ENCODE results near the gene IFNK.
"Not testable (repeated sequence)": the region's sequence is repeated elsewhere in the genome, so short reads cannot be mapped to it uniquely, and the experiment has no call there.

IFNK gene

GRCh38 chr9:27524236-27524635, at the start of gene IFNK:
Gene IFNK, plus strand, starts transcription at chr9:27524290. Its CDS starts 47 bp downstream, at chr9:27524337.
- no peak for DNase-seq

GRCh38 chr9:27474305-27474704, 49.8 kb upstream of the IFNK start:
- no peak for DNase-seq

DNA sequence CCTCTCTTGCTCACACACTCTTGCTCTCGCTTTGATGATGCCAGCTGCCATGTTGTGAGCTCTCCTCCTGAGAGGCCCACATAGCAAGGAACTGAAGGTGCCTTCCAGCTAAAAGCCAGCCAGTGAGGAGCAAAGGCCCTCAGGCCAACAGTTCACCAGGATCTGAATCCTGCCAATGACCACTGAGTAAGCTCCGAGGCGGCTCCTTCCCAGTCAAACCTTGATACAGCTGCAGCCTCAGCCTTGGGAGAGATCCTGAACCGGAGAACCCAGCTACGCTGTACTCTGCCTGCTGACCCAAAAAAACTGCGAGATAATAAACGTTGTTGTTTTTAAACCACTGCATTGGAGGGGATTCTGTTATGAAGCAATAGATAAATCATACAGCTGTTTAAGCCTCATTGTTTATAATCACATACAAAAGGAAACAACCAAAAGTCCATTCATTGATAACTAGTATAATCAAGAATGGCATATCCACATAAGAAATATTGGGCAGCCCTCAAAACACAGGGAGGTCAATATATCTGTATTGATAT, 49.0 kb upstream of the IFNK start:
- no peak for DNase-seq

DNA sequence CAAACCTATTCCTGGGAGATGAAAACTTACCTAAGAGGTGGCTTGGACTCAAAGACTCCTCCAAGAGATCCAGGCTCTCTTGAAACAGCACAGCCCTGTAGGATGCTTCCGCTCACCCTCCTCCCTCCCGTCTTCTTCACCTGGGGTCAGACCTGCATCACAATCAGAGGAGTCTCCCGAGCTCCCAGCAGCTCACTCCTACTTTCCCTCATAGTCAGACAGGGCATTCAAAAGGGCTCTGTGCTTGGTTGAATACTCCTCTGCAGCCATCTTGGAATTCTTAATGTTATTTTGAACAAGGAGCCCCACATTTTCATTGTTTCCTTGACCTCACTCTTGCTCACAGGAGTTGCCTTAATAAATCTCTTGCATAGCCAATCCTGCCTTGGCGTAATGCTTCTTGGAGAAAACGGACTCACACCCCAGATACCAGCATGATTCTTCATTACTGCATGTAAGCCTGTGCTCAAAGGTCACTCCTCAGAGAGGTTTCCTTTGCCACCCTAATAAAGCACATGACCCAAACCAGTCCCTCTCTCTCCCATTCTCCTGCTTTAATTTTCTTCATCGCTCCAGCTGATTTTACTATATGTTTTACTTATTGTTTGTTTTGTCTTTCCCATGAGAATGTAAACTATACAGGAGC, 47.1 kb upstream of the IFNK start:
- no peak for DNase-seq

DNA sequence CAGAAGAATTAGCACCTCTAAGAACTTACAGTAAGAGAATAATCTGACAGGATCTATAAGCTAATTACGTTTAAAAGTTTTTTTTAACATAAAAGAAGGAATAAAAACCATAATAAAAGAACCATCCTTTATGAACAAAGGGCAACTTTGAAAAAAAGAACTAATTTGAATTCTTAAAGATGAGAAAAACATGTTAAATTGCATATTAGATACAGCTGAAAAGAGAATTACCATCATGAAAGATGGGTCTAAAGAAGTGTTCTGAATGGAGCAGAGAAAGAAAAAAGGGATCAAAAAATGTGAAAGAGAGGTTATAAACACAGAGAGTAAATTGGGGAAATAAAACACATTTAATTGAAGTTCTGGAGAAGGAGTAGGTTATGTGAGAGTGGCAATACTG, 45.8 kb upstream of the IFNK start:
- DNase-seq = no peak

GRCh38 chr9:27482709-27483108, 41.4 kb upstream of the IFNK start:
- no peak for DNase-seq

- no peak for DNase-seq
These were observed 40.5 kb upstream of the IFNK start for GRCh38 chr9:27483576-27483975.

DNA sequence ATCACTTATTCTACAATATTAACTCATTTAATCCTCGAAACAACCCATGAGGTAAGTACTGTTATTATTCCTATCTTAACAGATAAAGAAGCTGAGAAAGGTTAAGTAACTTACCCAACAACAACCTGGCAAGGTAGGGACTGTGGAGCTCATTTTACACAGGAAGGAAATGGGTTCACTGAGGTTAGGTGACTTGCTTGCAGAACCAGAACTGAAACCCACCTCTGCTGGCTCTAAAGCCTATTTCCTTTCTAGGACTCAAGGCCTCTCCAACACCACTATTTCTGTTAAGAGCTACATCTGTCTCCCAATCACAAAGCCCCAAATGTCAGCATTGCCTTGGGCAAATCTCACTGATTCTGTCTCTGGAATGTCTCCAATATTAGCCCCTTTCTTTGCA, 38.9 kb upstream of the IFNK start:
- DNase-seq = no peak

- DNase-seq = no peak
These were observed 36.9 kb upstream of the IFNK start for GRCh38 chr9:27487128-27487640.

GRCh38 chr9:27487927-27488326, 36.2 kb upstream of the IFNK start:
- DNase-seq = no peak

DNA sequence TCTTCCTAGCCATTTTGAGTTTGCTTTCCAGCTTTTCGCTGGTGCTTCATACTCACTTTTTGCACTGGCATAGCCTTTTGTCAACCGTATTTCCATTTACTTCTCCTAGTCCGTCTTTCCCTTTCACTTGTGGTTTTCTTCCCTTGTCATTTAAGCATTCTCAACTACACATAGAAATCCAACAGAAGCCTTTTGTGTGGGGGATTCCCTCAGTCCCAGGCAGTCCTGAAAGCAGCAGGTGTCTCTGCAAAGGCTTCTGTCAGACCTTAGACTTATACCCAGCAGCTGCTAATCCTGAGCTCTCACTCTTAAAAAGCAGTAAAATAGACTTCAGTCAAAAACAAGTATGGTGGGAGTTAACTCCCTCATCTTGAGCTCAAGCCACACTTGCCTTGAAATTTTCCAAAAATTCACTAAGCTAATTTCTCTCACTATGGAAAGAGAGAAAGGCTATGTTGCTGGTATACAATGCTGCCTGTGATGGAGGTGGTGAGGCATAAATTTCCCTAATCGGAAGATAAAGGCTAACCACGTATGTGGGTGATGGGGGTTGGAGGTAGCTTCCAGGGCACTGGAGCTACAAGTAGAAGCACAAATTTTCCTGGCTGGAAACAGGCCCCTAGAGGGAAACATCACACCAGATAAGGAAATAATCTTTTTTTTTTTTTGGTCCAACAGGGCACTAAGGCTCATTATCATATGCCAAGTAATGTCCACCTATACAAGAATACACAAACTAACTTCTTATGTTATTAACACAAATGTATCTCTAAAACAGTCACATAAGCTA, 34.8 kb upstream of the IFNK start:
- DNase-seq = no peak

DNA sequence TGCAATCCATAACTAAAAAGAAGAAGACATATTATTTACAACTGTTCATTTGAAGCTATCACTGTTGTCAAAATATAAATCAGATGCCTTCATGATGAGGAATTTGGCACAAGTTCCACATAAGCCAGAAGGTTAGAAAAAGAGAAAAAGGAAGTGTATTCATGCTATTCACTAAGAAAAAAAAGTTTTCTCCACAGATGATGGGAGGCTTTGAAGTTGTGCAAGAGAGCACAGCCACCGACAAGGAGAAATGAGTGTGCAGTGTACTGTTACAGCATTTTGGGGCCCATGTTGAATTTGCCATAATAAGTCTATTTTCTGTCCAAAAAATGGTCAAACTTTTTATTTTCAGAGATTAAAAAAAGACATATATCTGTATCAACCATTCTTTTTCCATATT, 32.9 kb upstream of the IFNK start:
- DNase-seq = no peak

GRCh38 chr9:27495480-27496134, 28.5 kb upstream of the IFNK start:
- no peak for DNase-seq

DNA sequence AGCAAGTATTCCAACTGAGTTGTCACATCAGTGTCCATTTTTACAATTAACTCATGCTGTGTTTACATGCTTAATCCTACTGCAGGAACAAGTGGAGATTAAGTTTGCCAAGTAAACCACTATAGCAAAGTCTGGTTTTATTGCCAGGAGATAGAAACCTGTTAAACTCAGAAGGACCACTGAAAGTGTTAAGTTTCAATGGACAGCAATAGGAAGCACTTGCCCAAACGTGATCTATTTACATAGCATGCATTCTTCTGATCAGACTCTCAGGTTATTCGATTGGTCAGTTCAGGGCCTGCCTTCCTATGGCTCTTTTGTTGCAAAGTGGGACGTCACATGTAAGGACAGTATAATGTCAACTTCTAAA, 28.0 kb upstream of the IFNK start:
- no peak for DNase-seq

- no peak for DNase-seq
These were observed 26.1 kb upstream of the IFNK start for GRCh38 chr9:27497883-27498417.

DNA sequence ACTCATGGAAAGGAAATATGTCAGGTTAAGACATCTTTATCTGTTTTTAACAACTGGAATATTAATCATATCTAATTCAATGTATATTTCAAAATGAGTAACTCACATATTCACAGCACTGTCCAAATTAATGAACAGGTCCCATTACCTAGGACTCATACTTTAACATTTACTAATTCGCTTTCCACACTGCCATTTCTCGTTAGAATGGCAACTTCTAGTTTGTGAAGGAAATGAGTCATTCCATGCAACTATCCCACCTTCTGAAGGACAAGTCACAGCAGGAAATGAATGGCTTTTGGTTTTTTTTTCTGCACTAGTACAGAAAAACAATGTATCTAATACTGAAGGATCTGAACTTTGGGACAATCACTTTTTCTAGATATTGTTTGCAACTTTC, 24.6 kb upstream of the IFNK start:
- DNase-seq = no peak

- DNase-seq = not testable (repeated sequence)
These were observed 23.2 kb upstream of the IFNK start for GRCh38 chr9:27500902-27501301.

DNA sequence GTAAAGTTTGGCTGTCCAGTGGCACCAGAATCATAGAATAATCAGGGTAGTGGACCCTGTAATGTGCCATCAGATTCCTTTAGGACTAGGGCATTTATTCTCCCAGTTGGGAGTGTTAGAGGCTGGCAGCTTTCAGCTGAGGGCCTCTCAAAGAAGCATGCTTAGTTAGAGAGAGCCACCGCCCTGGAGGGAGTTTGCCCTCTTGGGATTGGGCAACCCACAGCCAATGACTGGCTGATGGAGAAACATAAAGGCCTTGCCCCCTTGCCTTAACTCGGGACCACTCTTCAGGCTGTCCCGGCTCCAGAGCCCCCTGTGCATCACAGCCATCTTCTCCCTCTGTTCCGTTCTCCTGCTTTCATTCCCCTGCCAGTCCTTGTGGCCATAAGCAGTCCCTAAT, 20.5 kb upstream of the IFNK start:
- no peak for DNase-seq

GRCh38 chr9:27504259-27504658, 19.8 kb upstream of the IFNK start:
- no peak for DNase-seq

DNA sequence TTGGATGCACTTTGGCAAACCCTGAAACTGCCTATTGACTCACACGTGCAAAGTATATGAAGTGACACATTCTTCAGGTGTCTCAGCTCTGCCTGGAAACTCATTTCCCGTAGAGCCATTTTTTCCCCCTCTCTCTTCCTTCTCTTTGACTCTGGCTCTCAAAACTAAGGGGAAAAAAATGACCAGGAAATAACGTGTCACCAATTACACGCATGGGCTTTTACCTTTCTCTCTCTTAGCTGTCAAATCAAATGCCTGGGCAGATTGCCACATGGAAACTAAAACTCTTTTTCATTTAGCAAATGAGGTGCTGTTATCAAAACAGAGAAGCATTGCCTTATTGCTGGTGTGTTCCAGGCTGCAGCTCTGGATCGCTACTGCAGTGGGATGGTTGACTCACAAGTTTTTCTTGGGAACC, 18.3 kb upstream of the IFNK start:
- no peak for DNase-seq

DNA sequence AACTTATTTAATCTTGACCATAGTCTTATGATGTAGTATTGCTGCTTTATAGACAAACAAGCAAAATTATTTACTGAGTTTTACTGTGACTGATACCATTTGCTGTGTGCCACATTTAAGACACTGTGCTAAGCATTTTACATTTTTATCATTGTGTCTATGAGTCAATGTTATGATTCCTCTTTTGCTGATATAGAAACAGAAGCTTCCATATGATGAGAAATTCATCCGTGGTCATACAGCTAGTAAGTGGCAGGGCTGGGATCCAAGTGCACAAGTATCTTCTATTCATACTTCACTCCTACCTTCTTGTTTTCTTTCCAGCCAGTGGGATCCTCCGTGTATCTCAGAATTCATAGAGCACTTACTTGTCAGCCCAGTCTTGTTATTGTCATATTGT, 17.1 kb upstream of the IFNK start:
- DNase-seq = no peak

- no peak for DNase-seq
These were observed 13.3 kb upstream of the IFNK start for GRCh38 chr9:27510780-27511179.

GRCh38 chr9:27511771-27512170, 12.3 kb upstream of the IFNK start:
- no peak for DNase-seq

Data from activated effector memory CD4-positive, alpha-beta T cell treated with Interleukin-2 at 50 U/mL for 16 hours (primary cell).